ENCODE results near the gene PRLR. TPM values are rescaled to one million over a fixed set of nuclear protein-coding genes. Genes with fewer than 3 reads are reported as not detected.

PRLR gene
- total and polyA plus RNA-seq, 2 of the 8 experiments (the other 6 are each of a cell fraction or from before 2014, with no cell fraction given): 0.53 to 2.5 TPM

DNA sequence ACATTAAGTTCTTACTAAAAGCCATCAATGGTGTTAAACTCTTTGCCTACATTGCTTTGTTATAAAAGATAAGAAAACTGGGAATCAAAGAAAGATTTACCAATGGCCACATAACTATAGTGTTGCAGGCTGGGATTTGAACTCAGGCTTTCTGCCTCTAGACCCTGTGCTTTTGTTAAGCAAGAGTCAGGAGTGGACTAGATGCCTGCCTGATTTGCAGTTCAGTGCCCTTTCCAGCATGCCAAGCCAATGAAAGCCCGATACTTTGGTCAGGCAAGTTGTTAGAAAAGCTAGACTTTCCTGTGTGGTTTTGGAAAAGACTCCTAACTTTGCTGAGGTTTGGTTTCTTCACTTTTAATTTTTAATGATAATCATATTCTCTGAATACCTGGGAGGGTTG is 161.1 kb downstream of the PRLR start:
- CTCF ChIA-PET (ENCODE audit: partially characterized antibody): interaction anchor here (1.1 to 1.3 kb wide), 2 partner anchors 21 to 27 kb away, joined by 3 read pairs; no protein-coding TSS in a partner anchor
- WGBS, 2 experiments (ENCODE audit: extremely low coverage in 1 of 2, insufficient coverage in 1 of 2, insufficient read length in 1 of 2, insufficient replicate concordance in 2 of 2, low coverage in 1 of 2, low lambda C conversion rate in 2 of 2, missing lambda C conversion rate in 1 of 2): 79% methylated on average over 1 of the region's 1 CpG; no CpG with 5 or more reads in 1 of the 2 experiments
- no peak overlapping the region for H4K8ac ChIP-seq (ENCODE audit: extremely low read depth, insufficient read depth, low read length)
- TF ChIP-seq, protein P1, sequence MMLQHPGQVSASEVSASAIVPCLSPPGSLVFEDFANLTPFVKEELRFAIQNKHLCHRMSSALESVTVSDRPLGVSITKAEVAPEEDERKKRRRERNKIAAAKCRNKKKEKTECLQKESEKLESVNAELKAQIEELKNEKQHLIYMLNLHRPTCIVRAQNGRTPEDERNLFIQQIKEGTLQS (IDR thresholded peaks at IDR 0.05; ENCODE audit: insufficient read depth, low read depth, low read length): no peak
- TF ChIP-seq CHD2 (IDR thresholded peaks at IDR 0.05; ENCODE audit: low read length): no peak
- TF ChIP-seq RBBP5 (IDR thresholded peaks at IDR 0.05; ENCODE audit: borderline replicate concordance, low read depth, low read length): no peak
- TF ChIP-seq HDAC2 (IDR thresholded peaks at IDR 0.05; ENCODE audit: borderline replicate concordance in 1 of 2, low read depth in 2 of 2, low read length in 2 of 2): no peak
- no peak for TF ChIP-seq CHD1 (IDR thresholded peaks at IDR 0.05; ENCODE audit: low read depth, low read length)
- TF ChIP-seq KDM4A (IDR thresholded peaks at IDR 0.05; ENCODE audit: low read depth, low read length, severe bottlenecking): no peak
- no peak for TF ChIP-seq CBX5 (IDR thresholded peaks at IDR 0.05; ENCODE audit: low read depth, low read length)
- TF ChIP-seq KDM5A (IDR thresholded peaks at IDR 0.05; ENCODE audit: low read length): no peak
- TF ChIP-seq HDAC6 (IDR thresholded peaks at IDR 0.05; ENCODE audit: low read depth, low read length): no peak
- no peak for TF ChIP-seq ZNF274 (IDR thresholded peaks at IDR 0.05; ENCODE audit: borderline replicate concordance, extremely low read depth, low read length)
- no peak for TF ChIP-seq POU5F1 (IDR thresholded peaks at IDR 0.05; ENCODE audit: low read depth, low read length)
- TF ChIP-seq RFX5 (IDR thresholded peaks at IDR 0.05; ENCODE audit: borderline replicate concordance, low read depth, low read length): no peak
- TF ChIP-seq TEAD4 (IDR thresholded peaks at IDR 0.05; ENCODE audit: low read depth, low read length): no peak
- no peak for TF ChIP-seq NRF1 (IDR thresholded peaks at IDR 0.05; ENCODE audit: low read depth, low read length)
- TF ChIP-seq CREB1 (IDR thresholded peaks at IDR 0.05): no peak

More for the DNA sequence above, 161.1 kb downstream of the PRLR start:
- FAIRE-seq: no peak
- no peaks in the 10 kb centered on the region for H4K20me1 ChIP-seq (replicated peaks in 1 of 2; ENCODE audit: control insufficient read depth in 1 of 2, insufficient read depth in 2 of 2, low read length in 2 of 2)
- POLR2A ChIA-PET (ENCODE audit: partially characterized antibody): interaction anchor here (0.9 kb wide), 1 partner anchor 20 kb away, joined by 3 read pairs; no protein-coding TSS in a partner anchor
- H2BK12ac ChIP-seq (ENCODE audit: low read depth, low read length): no peak overlapping the region
- no peaks in the 10 kb centered on the region for H3K9me3 ChIP-seq (ENCODE audit: insufficient read depth in 2 of 2, low read depth in 1 of 2, low read length in 1 of 2)
- no peaks in the 10 kb centered on the region for H3K79me2 ChIP-seq (ENCODE audit: control insufficient read depth in 1 of 2, insufficient read depth in 2 of 2, low read length in 2 of 2)
- H3K27ac ChIP-seq (ENCODE audit: low read depth, low read length): no peak overlapping the region
- H3K9ac ChIP-seq (replicated peaks in 1 of 4; ENCODE audit: extremely low read depth in 1 of 4, low read depth in 3 of 4, low read length in 3 of 4): no peak overlapping the region
- no peak overlapping the region for H3K23ac ChIP-seq (ENCODE audit: insufficient read length)
- H3K23me2 ChIP-seq (ENCODE audit: low read depth, low read length): peaks cover 2% of the 10 kb centered on the region; the same call in 1 of the 2 replicates
- DNase-seq (ENCODE audit: low read depth in 1 of 2, low spot score in 2 of 2): no peak
- H2BK120ac ChIP-seq (replicated peaks; ENCODE audit: low read depth, low read length): no peak overlapping the region
- no peak overlapping the region for H2AK5ac ChIP-seq (ENCODE audit: low read depth, low read length)
- H3K56ac ChIP-seq (replicated peaks; ENCODE audit: insufficient read length, low read depth, low read length): no peak overlapping the region
- no peak overlapping the region for H3K4me2 ChIP-seq (ENCODE audit: insufficient read depth in 1 of 2, low read depth in 2 of 2, low read length in 2 of 2)
- H3K36me3 ChIP-seq (ENCODE audit: control insufficient read depth in 2 of 4, insufficient read depth in 4 of 4, low read length in 3 of 4): no peaks in the 10 kb centered on the region
- no peak overlapping the region for H3K4ac ChIP-seq (replicated peaks; ENCODE audit: insufficient read length, low read depth, low read length)
- H4K91ac ChIP-seq (replicated peaks; ENCODE audit: insufficient read length, low read length): no peak overlapping the region
- H3K14ac ChIP-seq (ENCODE audit: insufficient read length): no peak overlapping the region
- no peak overlapping the region for H2BK15ac ChIP-seq (ENCODE audit: low read length)
- peaks cover 0 to 1% (median 0%) of the 10 kb centered on the region in 4 experiments; a peak in 1 of 7 replicates for H3K27me3 ChIP-seq (replicated peaks in 1 of 4; ENCODE audit: control insufficient read depth in 3 of 4, extremely low read depth in 1 of 4, insufficient read depth in 3 of 4, low read length in 3 of 4)
- no peak overlapping the region for H2AFZ ChIP-seq (ENCODE audit: low read length)
- no peak overlapping the region for H3K18ac ChIP-seq (ENCODE audit: extremely low read depth, low read length)
- no peaks in the 10 kb centered on the region for H3K79me1 ChIP-seq (ENCODE audit: low read depth, low read length)
- no peak overlapping the region for H2BK5ac ChIP-seq (ENCODE audit: low read depth, low read length)
- no peak overlapping the region for H4K5ac ChIP-seq (ENCODE audit: insufficient read length, low read depth, low read length)
- no peak overlapping the region for H3K4me3 ChIP-seq (ENCODE audit: extremely low read depth in 1 of 4, insufficient read depth in 2 of 4, low read depth in 3 of 4, low read length in 4 of 4)
- H3K4me1 ChIP-seq (replicated peaks in 1 of 4; ENCODE audit: control insufficient read depth in 3 of 4, insufficient read depth in 4 of 4, low read length in 3 of 4): no peaks in the 10 kb centered on the region
- H2BK20ac ChIP-seq (ENCODE audit: low read length): no peak overlapping the region
